ENCODE measurements around the gene KIFBP. TPM values are rescaled to one million over a fixed set of nuclear protein-coding genes. Genes with fewer than 3 reads are reported as not detected.
"Not testable (repeated sequence)": the region's sequence is repeated elsewhere in the genome, so short reads cannot be mapped to it uniquely, and the experiment has no call there.

KIFBP gene
- total RNA-seq, 1 donor from 2014 or later: 26.9 TPM

DNA sequence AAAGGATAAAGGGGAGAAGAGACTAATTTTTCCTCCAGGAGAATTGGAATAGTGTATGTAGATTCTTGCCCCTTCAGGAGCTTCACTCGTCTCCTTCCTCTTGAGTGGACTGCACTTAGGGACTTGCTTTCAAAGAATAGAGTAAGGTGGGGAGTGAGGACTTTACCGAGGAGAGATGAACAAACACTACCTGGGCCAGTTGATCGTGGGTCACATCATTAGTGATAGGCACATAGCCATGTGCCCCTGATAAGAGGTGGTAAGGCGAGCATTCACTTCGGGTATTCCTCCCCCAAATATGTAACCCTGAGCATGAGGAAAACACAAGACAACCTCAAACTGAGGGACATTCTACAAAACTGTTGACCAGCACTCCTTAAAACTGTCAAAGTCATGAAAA, 14.6 kb upstream of the KIFBP start:
- Mint-ChIP-seq H3K4me3 (no peak overlapping the region), H3K4me1 (ENCODE audit: unreplicated experiment) (no peaks in the 10 kb centered on the region), H3K9me3 (no peaks in the 10 kb centered on the region), H3K27ac (no peak overlapping the region), H3K27me3 (no peaks in the 10 kb centered on the region), H3K36me3 (peaks cover 28% of the 10 kb centered on the region)
- DNase-seq (ENCODE audit: extremely low spot score, unreplicated experiment): no peak
- TF ChIP-seq CTCF (conservative IDR thresholded peaks at IDR 0.05): no peak

DNA sequence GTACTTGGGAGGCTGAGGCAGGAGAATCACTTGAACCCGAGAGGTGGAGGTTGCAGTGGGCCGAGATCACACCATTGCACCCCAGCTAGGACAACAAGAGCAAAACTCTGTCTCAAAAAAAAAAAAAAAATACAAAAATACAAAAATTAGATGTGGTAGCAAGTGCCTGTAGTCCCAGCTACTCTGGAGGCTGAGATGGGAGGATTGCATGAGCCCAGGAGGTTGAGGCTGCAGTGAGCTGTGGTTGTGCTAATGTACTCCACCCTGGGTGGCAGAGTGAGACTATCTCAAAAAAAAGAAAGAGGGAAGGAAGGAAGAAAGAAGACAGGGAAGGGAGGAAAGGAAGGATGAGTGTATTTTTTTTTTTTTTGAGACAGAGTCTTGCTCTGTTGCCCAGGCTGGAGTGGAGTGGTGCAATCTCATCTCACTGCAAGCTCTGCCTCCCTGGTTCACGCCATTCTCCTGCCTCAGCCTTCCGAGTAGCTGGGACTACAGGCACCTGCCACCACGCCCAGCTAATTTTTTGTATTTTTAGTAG, 12.6 kb upstream of the KIFBP start:
- H3K4me1 Mint-ChIP-seq (ENCODE audit: unreplicated experiment); H3K27ac Mint-ChIP-seq; H3K4me3 Mint-ChIP-seq; H3K9me3 Mint-ChIP-seq; H3K27me3 Mint-ChIP-seq; DNase-seq (ENCODE audit: extremely low spot score, unreplicated experiment): not testable (repeated sequence)
- H3K36me3 Mint-ChIP-seq: peaks cover 21% of the 10 kb centered on the region

DNA sequence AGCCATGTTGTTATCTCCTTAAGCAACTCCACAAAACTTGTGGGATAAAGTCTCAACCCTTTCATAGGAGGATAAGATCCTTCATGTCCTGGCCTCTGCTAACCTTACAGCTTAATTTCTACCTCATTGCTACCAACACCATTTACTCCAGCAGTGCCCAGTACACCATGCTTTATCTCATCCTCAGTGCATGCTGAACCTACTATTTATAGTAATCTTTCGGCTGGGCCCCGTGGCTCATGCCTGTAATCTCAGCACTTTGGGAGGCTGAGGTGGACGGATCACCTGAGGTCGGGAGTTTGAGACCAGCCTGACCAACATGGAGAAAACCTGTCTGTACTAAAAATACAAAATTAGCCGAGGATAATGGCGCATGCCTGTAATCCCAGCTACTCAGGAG, 8.9 kb upstream of the KIFBP start:
- not testable (repeated sequence) for H3K4me3 Mint-ChIP-seq; H3K27ac Mint-ChIP-seq; H3K4me1 Mint-ChIP-seq (ENCODE audit: unreplicated experiment); H3K27me3 Mint-ChIP-seq; H3K9me3 Mint-ChIP-seq; DNase-seq (ENCODE audit: extremely low spot score, unreplicated experiment)
- H3K36me3 Mint-ChIP-seq: peaks cover 19% of the 10 kb centered on the region

DNA sequence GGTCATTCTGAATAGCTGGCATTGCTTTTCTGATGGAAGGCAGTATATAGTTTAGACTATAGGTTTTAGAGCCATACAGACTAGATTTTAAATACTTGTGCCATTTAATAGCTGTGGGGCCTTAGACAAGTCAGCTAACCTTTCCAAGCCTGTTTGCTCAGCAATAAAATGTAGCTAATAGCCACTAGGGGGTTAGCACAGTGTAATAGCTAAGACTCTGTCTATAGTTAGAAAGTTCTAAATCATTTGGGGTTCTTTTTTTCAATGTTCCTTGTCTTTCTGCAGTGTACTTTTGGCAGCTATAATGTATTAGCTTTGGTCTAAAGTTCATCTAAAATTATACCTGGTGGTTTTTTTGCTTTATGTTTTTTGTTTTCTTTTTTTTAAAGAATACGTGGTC, 7.5 kb upstream of the KIFBP start:
- no peak for DNase-seq (ENCODE audit: extremely low spot score, unreplicated experiment)
- TF ChIP-seq CTCF (conservative IDR thresholded peaks at IDR 0.05): peak; percentile 64
- Mint-ChIP-seq H3K4me1 (ENCODE audit: unreplicated experiment) (no peaks in the 10 kb centered on the region), H3K27ac (no peak overlapping the region), H3K4me3 (no peak overlapping the region), H3K27me3 (no peaks in the 10 kb centered on the region), H3K36me3 (peaks cover 15% of the 10 kb centered on the region), H3K9me3 (no peaks in the 10 kb centered on the region)

- H3K4me3 Mint-ChIP-seq: no peak overlapping the region
- no peaks in the 10 kb centered on the region for H3K4me1 Mint-ChIP-seq (ENCODE audit: unreplicated experiment)
- no peak overlapping the region for H3K27ac Mint-ChIP-seq
- no peaks in the 10 kb centered on the region for H3K9me3 Mint-ChIP-seq
- H3K27me3 Mint-ChIP-seq: no peaks in the 10 kb centered on the region
- TF ChIP-seq CTCF (conservative IDR thresholded peaks at IDR 0.05): no peak
- H3K36me3 Mint-ChIP-seq: peaks cover 15% of the 10 kb centered on the region
- no peak for DNase-seq (ENCODE audit: extremely low spot score, unreplicated experiment)
Measured at GRCh38 chr10:68982389-68982788, 6.2 kb upstream of the KIFBP start.

DNA sequence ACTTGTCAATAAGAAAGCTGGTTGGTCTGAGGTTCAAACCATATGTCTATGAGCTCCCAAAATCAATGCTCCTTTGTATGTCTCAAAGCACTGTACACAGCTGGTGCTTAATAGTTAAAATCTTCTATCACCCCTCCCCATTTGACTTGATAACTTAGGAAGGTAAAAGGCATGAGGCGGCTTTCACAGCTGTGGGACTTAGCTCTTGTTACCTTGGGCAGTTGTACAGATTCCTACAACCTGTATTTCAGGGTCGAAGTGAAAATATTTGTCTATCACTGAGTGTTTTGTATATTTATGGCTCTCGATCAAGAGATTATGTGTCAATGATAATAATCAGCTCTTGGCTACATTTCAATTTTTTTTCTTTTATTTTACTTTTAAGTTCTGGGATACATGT, 992 bp upstream of the KIFBP start:
- Mint-ChIP-seq H3K4me1 (ENCODE audit: unreplicated experiment) (peaks cover 15% of the 10 kb centered on the region), H3K9me3 (no peaks in the 10 kb centered on the region), H3K27me3 (no peaks in the 10 kb centered on the region), H3K27ac (no peak overlapping the region), H3K36me3 (peaks cover 8% of the 10 kb centered on the region), H3K4me3 (peak overlapping the region; percentile 97)
- DNase-seq (ENCODE audit: extremely low spot score, unreplicated experiment): no peak
- no peak for TF ChIP-seq CTCF (conservative IDR thresholded peaks at IDR 0.05)

All from type B pancreatic cell (in vitro differentiated cells).